Kidney (tissue), 14 donors: ENCODE results near the gene MYH11. TPM values are rescaled to one million over a fixed set of nuclear protein-coding genes. Genes with fewer than 3 reads are reported as not detected.

Source experiments
- DNase-seq, 5 donors: peaks; one replicate each; pipeline ENCODE4 v3.0.0-alpha.2; 2013 to 2020
- FAIRE-seq: peaks from 2 replicates; lab custom pipeline; 2012; peaks lifted over from hg19 to GRCh38; lab: Jason Lieb, UNC
- H3K27ac ChIP-seq, 2 donors: one replicate each; pipeline ENCODE4 v1.7.0; 2013; ENCODE audit warnings: low read depth in 2 of 2, low read length in 2 of 2, inconsistent platforms in 1 of 2
- H3K27me3 ChIP-seq: one replicate; pipeline ENCODE4 v1.7.1; 2013; ENCODE audit warnings: low read length, inconsistent platforms; ENCODE audit not compliant: control insufficient read depth, insufficient read depth
- H3K36me3 ChIP-seq, 3 donors: one replicate each; pipeline versions ENCODE4 v1.7.0 to v1.7.1; 2013; ENCODE audit warnings: low read length in 3 of 3, control low read depth in 1 of 3, inconsistent platforms in 1 of 3; ENCODE audit not compliant: insufficient read depth in 3 of 3, control insufficient read depth in 2 of 3
- H3K4me1 ChIP-seq, 3 donors: one replicate each; pipeline versions ENCODE4 v1.7.0 to v1.7.1; 2013; ENCODE audit warnings: low read length in 3 of 3, inconsistent platforms in 1 of 3, low read depth in 1 of 3; ENCODE audit not compliant: control insufficient read depth in 2 of 3, insufficient read depth in 2 of 3
- H3K4me3 ChIP-seq, 3 donors: one replicate each; pipeline versions ENCODE4 v1.7.0 to v1.8.1; 2013; ENCODE audit warnings: low read length in 3 of 3, control low read depth in 1 of 3, inconsistent platforms in 1 of 3
- H3K9ac ChIP-seq, 3 donors: one replicate each; pipeline versions ENCODE4 v1.7.0 to v1.7.1; 2013; ENCODE audit warnings: low read length in 3 of 3, control low read depth in 1 of 3, inconsistent platforms in 1 of 3
- H3K9me3 ChIP-seq, 3 donors: one replicate each; pipeline versions ENCODE4 v1.7.0 to v1.7.1; 2013; ENCODE audit warnings: low read length in 3 of 3, control low read depth in 1 of 3, inconsistent platforms in 1 of 3; ENCODE audit not compliant: control insufficient read depth in 2 of 3, insufficient read depth in 1 of 3
- CTCF ChIP-seq: IDR thresholded peaks from 3 replicates; pipeline ENCODE4 v1.5.1; 2012; ENCODE audit warnings: mild to moderate bottlenecking, moderate library complexity, borderline replicate concordance; ENCODE audit not compliant: insufficient read depth; ENCODE audit errors: extremely low read depth
- intact Hi-C: fragments of 100-400 bp; cut with DNase I; formaldehyde crosslinking; loops from one replicate; pipeline ENCODE4 v1.11.1; 2022
- polyA plus RNA-seq: library from polyadenylated mRNA; stranded (reverse); fragments of 350-450 nt; fragmentation: Illumina TruSeq; extraction: RNeasy Lipid Tissue Mini Kit (QIAGEN cat#74804); gene quantifications from one replicate; pipeline ENCODE4 v1.2.3, GENCODE V29; 2014; ENCODE audit warnings: low read depth, low replicate concordance; ENCODE audit not compliant: insufficient read depth
- total RNA-seq: library from RNA; stranded (reverse); fragmentation: NEBNext Ultra II Directional; extraction: Animal tissue kit (Norgen Biotek cat#: 25700); gene quantifications from one replicate; pipeline ENCODE4 v1.2.1, GENCODE V29; 2021
- donor health status: control.
- donor health status: control.
- donor health status: control.
- donor health status: control.
- donor health status: control.
- donor health status: DM: yes; HTN: yes; CAD: no.
- donor health status: Normal renal cell carcinoma (clear cell type).

The MYH11 gene
- total and polyA plus RNA-seq, 2 donors from 2014 or later = 40.2 to 175 TPM

GRCh38 chr16:15770512-15770911, 86.3 kb downstream of the MYH11 start:
- H3K27me3 ChIP-seq = no peaks in the 10 kb centered on the region
- TF ChIP-seq CTCF = no peak
- H3K4me1 ChIP-seq = no peaks in the 10 kb centered on the region
- DNase-seq = no peak
- H3K9me3 ChIP-seq = no peaks in the 10 kb centered on the region
- H3K27ac ChIP-seq = peak overlapping the region in 1 of 2 donors; percentile 45
- no peak overlapping the region for H3K4me3 ChIP-seq
- H3K36me3 ChIP-seq = no peaks in the 10 kb centered on the region
- no peak overlapping the region for H3K9ac ChIP-seq
- intact Hi-C loops = no loop called here
- no peak for FAIRE-seq

- no peak for TF ChIP-seq CTCF
- H3K4me1 ChIP-seq = no peaks in the 10 kb centered on the region
- H3K27ac ChIP-seq = no peak overlapping the region
- no peaks in the 10 kb centered on the region for H3K9me3 ChIP-seq
- no peak overlapping the region for H3K9ac ChIP-seq
- H3K36me3 ChIP-seq = no peaks in the 10 kb centered on the region
- H3K4me3 ChIP-seq = no peak overlapping the region
- no peaks in the 10 kb centered on the region for H3K27me3 ChIP-seq
- intact Hi-C loops = no loop called here
- DNase-seq (peak in 3 of 5 donors; percentile 13 to 51 (median 48)), FAIRE-seq (no peak)
Measured at GRCh38 chr16:15770107-15770506, 86.7 kb downstream of the MYH11 start.

DNA sequence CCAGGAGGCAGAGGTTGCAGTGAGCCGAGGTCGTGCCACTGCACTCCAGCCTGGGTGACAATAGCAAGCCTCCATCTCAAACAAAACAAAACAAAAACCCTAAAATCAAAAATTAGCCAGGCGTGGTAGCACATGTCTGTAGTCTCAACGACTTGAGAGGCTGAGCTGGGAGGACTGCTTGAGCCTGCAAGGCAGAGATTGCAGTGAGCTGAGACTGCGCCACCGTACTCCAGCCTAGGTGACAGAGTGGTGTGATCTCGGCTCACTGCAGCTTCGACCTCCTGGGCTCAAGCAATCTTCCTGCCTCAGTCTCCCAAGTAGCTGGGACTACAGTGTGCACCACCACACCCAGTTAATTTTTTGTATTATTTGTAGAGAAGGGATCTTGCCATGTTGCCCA, 87.6 kb downstream of the MYH11 start:
- Histone ChIP-seq H3K36me3 (no peaks in the 10 kb centered on the region), H3K4me3 (no peak overlapping the region), H3K27me3 (no peaks in the 10 kb centered on the region), H3K9me3 (no peaks in the 10 kb centered on the region), H3K27ac (no peak overlapping the region), H3K9ac (no peak overlapping the region), H3K4me1 (no peaks in the 10 kb centered on the region)
- intact Hi-C loops = loop anchor here (10.0 kb wide), 1 partner anchor 356 kb away; no protein-coding TSS in a partner anchor
- no peak for TF ChIP-seq CTCF
- DNase-seq (peak in 1 of 5 donors; percentile 25), FAIRE-seq (no peak)

DNA sequence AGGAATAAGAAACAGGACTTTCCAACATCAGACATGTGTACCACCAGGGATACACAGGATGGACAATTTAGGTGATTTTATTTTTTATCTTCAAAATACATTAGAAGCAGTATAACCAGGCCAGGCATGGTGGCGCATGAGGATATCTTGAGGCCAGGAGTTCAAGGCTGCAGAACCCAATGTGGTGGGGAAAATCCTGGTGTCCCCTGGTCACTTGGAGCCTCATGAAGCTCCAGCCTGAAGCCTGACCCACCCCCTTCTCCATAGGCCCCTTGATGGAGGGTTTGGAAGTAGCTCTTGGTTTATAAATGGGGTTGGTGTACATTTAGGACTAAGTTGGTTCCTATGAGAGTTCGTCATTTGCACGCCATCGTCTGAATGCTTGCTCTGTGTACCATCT, 88.6 kb downstream of the MYH11 start:
- H3K27ac ChIP-seq = no peak overlapping the region
- TF ChIP-seq CTCF = no peak
- no peaks in the 10 kb centered on the region for H3K9me3 ChIP-seq
- H3K4me1 ChIP-seq = no peaks in the 10 kb centered on the region
- H3K27me3 ChIP-seq = no peaks in the 10 kb centered on the region
- H3K9ac ChIP-seq = no peak overlapping the region
- H3K36me3 ChIP-seq = no peaks in the 10 kb centered on the region
- no peak overlapping the region for H3K4me3 ChIP-seq
- FAIRE-seq = no peak
- intact Hi-C loops = loop anchor here (10.0 kb wide), 1 partner anchor 357 kb away; no protein-coding TSS in a partner anchor
- no peak for DNase-seq
